Measurements from ENCODE around the gene LSM7. TPM values are rescaled to one million over a fixed set of nuclear protein-coding genes. Genes with fewer than 3 reads are reported as not detected.
A peak's percentile ranks its signal among the peaks of the same experiment; 100 is the strongest.

Gene LSM7
- total RNA-seq = 10 to 100 TPM; 59.3 to 70.1 TPM
- 100 to 1,000 TPM in 3 of 6 donors, 10 to 100 TPM in 3; 85.2 to 104 (median 98.5) TPM for polyA plus RNA-seq (ENCODE audit: insufficient read length in 6 of 6)
- long read RNA-seq, donor 1, transcript LSM7-204 (3 exons, 575 nt) = minor isoform, 18 of 139 reads
- long read RNA-seq, donor 1, transcript LSM7-201 (4 exons, 529 nt) = major isoform, 87 of 139 reads
- long read RNA-seq, donor 1, transcript LSM7-206 (2 exons, 710 nt) = minor isoform, 9 of 139 reads
- long read RNA-seq, donor 1, transcript LSM7-203 (4 exons, 512 nt) = minor isoform, 18 of 139 reads
- long read RNA-seq, donor 1, partial matches to known transcripts = 6 of 139 reads
- long read RNA-seq, donor 1, other reads (novel, unspliced or antisense) = 0 of 139 reads
- long read RNA-seq, donor 2, transcript LSM7-203 (4 exons, 512 nt) = minor isoform, 17 of 156 reads
- long read RNA-seq, donor 2, transcript LSM7-201 (4 exons, 529 nt) = major isoform, 71 of 156 reads
- long read RNA-seq, donor 2, transcript LSM7-204 (3 exons, 575 nt) = minor isoform, 35 of 156 reads
- long read RNA-seq, donor 2, transcript LSM7-206 (2 exons, 710 nt) = minor isoform, 17 of 156 reads
- long read RNA-seq, donor 2, partial matches to known transcripts = 15 of 156 reads
- long read RNA-seq, donor 2, other reads (novel, unspliced or antisense) = 0 of 156 reads
- long read RNA-seq, donor 3, transcript LSM7-201 (4 exons, 529 nt) = major isoform, 60 of 90 reads
- long read RNA-seq, donor 3, transcript LSM7-204 (3 exons, 575 nt) = minor isoform, 9 of 90 reads
- long read RNA-seq, donor 3, transcript LSM7-203 (4 exons, 512 nt) = minor isoform, 17 of 90 reads
- long read RNA-seq, donor 3, partial matches to known transcripts = 0 of 90 reads
- long read RNA-seq, donor 3, other reads (novel, unspliced or antisense) = 0 of 90 reads
- long read RNA-seq, donor 4, transcript LSM7-203 (4 exons, 512 nt) = minor isoform, 8 of 71 reads
- long read RNA-seq, donor 4, transcript LSM7-204 (3 exons, 575 nt) = minor isoform, 16 of 71 reads
- long read RNA-seq, donor 4, transcript LSM7-201 (4 exons, 529 nt) = major isoform, 37 of 71 reads
- long read RNA-seq, donor 4, partial matches to known transcripts = 8 of 71 reads
- long read RNA-seq, donor 4, other reads (novel, unspliced or antisense) = 2 of 71 reads
- long read RNA-seq, donor 5, transcript LSM7-201 (4 exons, 529 nt) = major isoform, 57 of 145 reads
- long read RNA-seq, donor 5, transcript LSM7-203 (4 exons, 512 nt) = minor isoform, 17 of 145 reads
- long read RNA-seq, donor 5, transcript LSM7-206 (2 exons, 710 nt) = minor isoform, 10 of 145 reads
- long read RNA-seq, donor 5, transcript LSM7-204 (3 exons, 575 nt) = minor isoform, 12 of 145 reads
- long read RNA-seq, donor 5, partial matches to known transcripts = 37 of 145 reads
- long read RNA-seq, donor 5, other reads (novel, unspliced or antisense) = 12 of 145 reads
- long read RNA-seq, donor 6, transcript LSM7-203 (4 exons, 512 nt) = minor isoform, 28 of 187 reads
- long read RNA-seq, donor 6, transcript LSM7-206 (2 exons, 710 nt) = minor isoform, 10 of 187 reads
- long read RNA-seq, donor 6, transcript LSM7-204 (3 exons, 575 nt) = minor isoform, 19 of 187 reads
- long read RNA-seq, donor 6, transcript LSM7-201 (4 exons, 529 nt) = major isoform, 95 of 187 reads
- long read RNA-seq, donor 6, partial matches to known transcripts = 35 of 187 reads
- long read RNA-seq, donor 6, other reads (novel, unspliced or antisense) = 0 of 187 reads
- long read RNA-seq, donor 7, transcript LSM7-203 (4 exons, 512 nt) = minor isoform, 9 of 83 reads
- long read RNA-seq, donor 7, transcript LSM7-201 (4 exons, 529 nt) = major isoform, 54 of 83 reads
- long read RNA-seq, donor 7, transcript LSM7-204 (3 exons, 575 nt) = minor isoform, 11 of 83 reads
- long read RNA-seq, donor 7, partial matches to known transcripts = 6 of 83 reads
- long read RNA-seq, donor 7, other reads (novel, unspliced or antisense) = 0 of 83 reads
- long read RNA-seq, donor 8, transcript LSM7-204 (3 exons, 575 nt) = minor isoform, 8 of 78 reads
- long read RNA-seq, donor 8, transcript LSM7-203 (4 exons, 512 nt) = minor isoform, 10 of 78 reads
- long read RNA-seq, donor 8, transcript LSM7-201 (4 exons, 529 nt) = major isoform, 41 of 78 reads
- long read RNA-seq, donor 8, transcript LSM7-206 (2 exons, 710 nt) = minor isoform, 10 of 78 reads
- long read RNA-seq, donor 8, partial matches to known transcripts = 7 of 78 reads
- long read RNA-seq, donor 8, other reads (novel, unspliced or antisense) = 0 of 78 reads
- long read RNA-seq, donor 9, partial matches to known transcripts = 0 of 1 reads
- long read RNA-seq, donor 9, other reads (novel, unspliced or antisense) = 0 of 1 reads
- long read RNA-seq, donor 10, transcript LSM7-204 (3 exons, 575 nt) = minor isoform, 20 of 74 reads
- long read RNA-seq, donor 10, transcript LSM7-203 (4 exons, 512 nt) = minor isoform, 6 of 74 reads
- long read RNA-seq, donor 10, transcript LSM7-201 (4 exons, 529 nt) = major isoform, 43 of 74 reads
- long read RNA-seq, donor 10, partial matches to known transcripts = 2 of 74 reads
- long read RNA-seq, donor 10, other reads (novel, unspliced or antisense) = 3 of 74 reads
- long read RNA-seq, donor 11 = 0 reads
- long read RNA-seq, donor 12, transcript LSM7-201 (4 exons, 529 nt) = major isoform, 36 of 65 reads
- long read RNA-seq, donor 12, transcript LSM7-203 (4 exons, 512 nt) = minor isoform, 10 of 65 reads
- long read RNA-seq, donor 12, transcript LSM7-206 (2 exons, 710 nt) = minor isoform, 6 of 65 reads
- long read RNA-seq, donor 12, transcript LSM7-204 (3 exons, 575 nt) = minor isoform, 8 of 65 reads
- long read RNA-seq, donor 12, partial matches to known transcripts = 5 of 65 reads
- long read RNA-seq, donor 12, other reads (novel, unspliced or antisense) = 0 of 65 reads

DNA sequence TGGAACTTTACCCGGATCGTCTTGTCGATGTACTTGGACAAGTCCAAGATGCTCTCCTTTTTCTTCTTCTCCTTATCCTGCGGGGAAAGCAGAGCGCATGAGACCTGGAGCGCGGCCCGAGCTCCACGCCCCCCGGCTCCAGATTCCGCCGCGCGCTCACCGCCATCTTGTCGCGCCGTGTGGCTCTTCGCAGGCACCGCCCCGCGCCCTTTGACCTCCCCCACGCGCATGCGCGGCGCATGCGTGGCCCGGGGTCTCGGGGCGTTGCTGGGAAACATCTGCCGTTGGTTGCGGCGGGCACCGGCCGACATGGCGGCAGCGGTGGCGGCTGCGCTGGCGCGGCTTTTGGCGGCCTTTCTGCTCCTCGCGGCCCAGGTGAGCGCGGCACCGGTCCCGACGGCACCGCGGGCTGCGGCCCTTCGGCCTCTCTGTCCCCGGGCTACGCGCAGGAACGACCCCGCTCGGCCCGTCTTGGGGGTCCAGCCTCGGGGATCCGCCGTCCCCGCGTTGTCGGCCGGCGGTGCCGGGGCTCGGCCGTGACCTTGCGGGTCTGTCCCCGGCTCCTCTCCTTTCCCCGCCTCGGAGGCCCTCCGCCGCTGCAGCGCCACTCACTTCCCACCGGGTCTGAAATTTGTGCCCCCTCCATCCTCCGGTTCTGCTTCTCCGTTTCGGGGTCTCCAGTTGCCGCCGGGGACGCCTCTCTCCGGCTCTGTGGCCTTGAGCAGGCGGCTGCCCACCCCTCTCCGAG, at the start of gene LSM7, which contains the start of gene SPPL2B:
LSM7 (minus strand) TSS at position 186 of the 748 bp plus-strand sequence; CDS start at position 166, 20 bp downstream.
SPPL2B (plus strand) TSS at position 284 of the 748 bp plus-strand sequence; CDS start at position 310, 26 bp downstream.
- Histone ChIP-seq H3K27ac (peak within 1 kb of the TSS; percentile 34 to 86), H3K9me3 (no peaks in the 10 kb centered on the region), H3K4me3 (peak within 1 kb of the TSS; percentile 82 to 85), H3K27me3 (no peaks in the 10 kb centered on the region), H3K4me1 (peaks cover 15 to 73% of the 10 kb centered on the region in 2 donors), H3K36me3 (peaks cover 0 to 24% of the 10 kb centered on the region in 2 donors)
- TF ChIP-seq, protein P1, sequence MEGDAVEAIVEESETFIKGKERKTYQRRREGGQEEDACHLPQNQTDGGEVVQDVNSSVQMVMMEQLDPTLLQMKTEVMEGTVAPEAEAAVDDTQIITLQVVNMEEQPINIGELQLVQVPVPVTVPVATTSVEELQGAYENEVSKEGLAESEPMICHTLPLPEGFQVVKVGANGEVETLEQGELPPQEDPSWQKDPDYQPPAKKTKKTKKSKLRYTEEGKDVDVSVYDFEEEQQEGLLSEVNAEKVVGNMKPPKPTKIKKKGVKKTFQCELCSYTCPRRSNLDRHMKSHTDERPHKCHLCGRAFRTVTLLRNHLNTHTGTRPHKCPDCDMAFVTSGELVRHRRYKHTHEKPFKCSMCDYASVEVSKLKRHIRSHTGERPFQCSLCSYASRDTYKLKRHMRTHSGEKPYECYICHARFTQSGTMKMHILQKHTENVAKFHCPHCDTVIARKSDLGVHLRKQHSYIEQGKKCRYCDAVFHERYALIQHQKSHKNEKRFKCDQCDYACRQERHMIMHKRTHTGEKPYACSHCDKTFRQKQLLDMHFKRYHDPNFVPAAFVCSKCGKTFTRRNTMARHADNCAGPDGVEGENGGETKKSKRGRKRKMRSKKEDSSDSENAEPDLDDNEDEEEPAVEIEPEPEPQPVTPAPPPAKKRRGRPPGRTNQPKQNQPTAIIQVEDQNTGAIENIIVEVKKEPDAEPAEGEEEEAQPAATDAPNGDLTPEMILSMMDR (IDR thresholded peaks at IDR 0.05) = no peak
- intact Hi-C loops (cut with DNase I) = no loop called here
- ATAC-seq (peak; percentile 95), DNase-seq (peak; percentile 90 to 97 (median 94))

DNA sequence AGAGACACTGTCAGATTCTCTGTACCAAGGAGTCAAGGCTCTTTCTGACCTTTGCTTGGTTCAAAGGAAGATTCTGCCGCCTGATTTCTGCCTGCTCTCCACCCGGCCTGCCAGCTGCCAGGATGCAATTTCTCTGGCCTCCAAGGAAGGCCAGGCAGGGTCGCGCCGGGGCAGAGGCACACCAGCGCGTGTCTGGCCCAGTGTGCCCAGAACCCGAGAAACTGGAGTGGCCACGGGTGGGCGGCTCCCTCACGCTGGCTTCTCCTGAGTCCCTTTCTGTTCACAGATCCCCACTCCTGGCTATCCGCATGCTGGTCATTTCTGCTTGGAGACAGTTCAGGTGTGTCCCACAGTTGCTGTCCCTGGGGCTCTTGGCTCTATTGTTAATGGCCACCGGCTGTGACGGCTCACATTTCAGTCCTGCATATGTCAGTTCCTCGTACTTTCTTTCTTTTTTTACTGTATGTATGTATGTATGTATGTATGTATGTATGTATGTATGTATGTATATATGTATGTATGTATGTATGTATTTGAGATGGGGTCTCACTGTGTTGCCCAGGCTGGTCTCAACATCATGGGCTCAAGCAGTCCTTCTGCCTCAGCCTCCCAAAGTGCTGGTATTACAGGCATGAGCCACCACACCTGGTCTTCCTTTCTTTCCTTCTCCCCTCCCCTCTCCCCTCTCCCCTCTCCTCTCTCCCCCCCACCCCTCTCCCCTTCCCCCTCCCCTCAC, 48.6 kb upstream of the LSM7 start:
- TF ChIP-seq, protein P1 (IDR thresholded peaks at IDR 0.05) = no peak
- Histone ChIP-seq H3K4me3 (no peak overlapping the region), H3K27me3 (peaks cover 0 to 24% of the 10 kb centered on the region in 2 donors), H3K27ac (no peak overlapping the region), H3K36me3 (no peaks in the 10 kb centered on the region), H3K4me1 (no peaks in the 10 kb centered on the region), H3K9me3 (peaks cover 0 to 20% of the 10 kb centered on the region in 2 donors)
- DNase-seq = no peak
- intact Hi-C loops (cut with DNase I) = no loop called here
- ATAC-seq = no peak

All from left lung (tissue), 14 donors.